ENCODE measurements around the gene TTC13. TPM values are rescaled to one million over a fixed set of nuclear protein-coding genes. Genes with fewer than 3 reads are reported as not detected.

TTC13 gene
- total RNA-seq, 1 experiment from 2014 or later, result 20.2 TPM

DNA sequence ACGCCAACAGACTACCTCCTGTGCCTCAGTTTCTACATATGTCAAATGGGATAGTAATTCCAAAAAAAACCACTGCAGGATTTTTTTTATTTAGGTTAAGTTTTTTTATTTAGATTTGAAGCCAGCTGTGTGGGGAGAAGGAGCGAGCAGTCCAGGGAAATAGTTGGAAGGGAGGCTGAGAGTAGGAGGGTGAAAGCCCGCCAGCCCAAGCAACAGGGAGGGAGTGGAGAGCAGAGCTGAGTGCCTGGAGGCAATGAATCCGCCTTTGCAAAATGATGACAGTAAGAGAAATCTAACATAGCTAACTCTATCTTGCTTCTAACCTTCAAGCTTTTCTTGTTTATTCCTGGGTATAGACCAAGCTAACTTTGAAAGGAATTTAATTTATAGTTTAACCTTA lies 94.7 kb downstream of the TTC13 start:
- no peak overlapping the region for H3K27ac ChIP-seq (ENCODE audit: low read length)
- no peaks in the 10 kb centered on the region for H3K79me2 ChIP-seq (ENCODE audit: low read length)
- H3K9me3 ChIP-seq (ENCODE audit: low read length), result 0 out of 2 replicates have a peak, but pooled peaks cover 6% of the 10 kb centered on the region
- H3K36me3 ChIP-seq (ENCODE audit: low read depth, low read length), result no peaks in the 10 kb centered on the region
- H3K4me1 ChIP-seq (ENCODE audit: insufficient read depth, low read length), result no peaks in the 10 kb centered on the region
- no peak overlapping the region for H3K4me3 ChIP-seq (ENCODE audit: low read length)
- intact Hi-C loops (cut with micrococcal nuclease), result no loop called here
- peaks cover 29% of the 10 kb centered on the region for H3K27me3 ChIP-seq (ENCODE audit: low read length)
- no peaks in the 10 kb centered on the region for H4K20me1 ChIP-seq (ENCODE audit: low read length)
- no peak for ATAC-seq
- H3K9me2 ChIP-seq (replicated peaks; ENCODE audit: low read length), result no peaks in the 10 kb centered on the region
- no peak overlapping the region for H3K9ac ChIP-seq (ENCODE audit: low read length)
- no peak overlapping the region for H3K4me2 ChIP-seq (ENCODE audit: low read length)
- ChIA-PET POLR2A (ENCODE audit: unreplicated experiment) (no interaction called here), CTCF (no interaction called here)
- DNase-seq, result no peak
- H3F3A ChIP-seq (ENCODE audit: low read length, unreplicated experiment), result no peaks in the 10 kb centered on the region
- H2AFZ ChIP-seq (ENCODE audit: low read length), result no peak overlapping the region
- TF ChIP-seq, protein P1, sequence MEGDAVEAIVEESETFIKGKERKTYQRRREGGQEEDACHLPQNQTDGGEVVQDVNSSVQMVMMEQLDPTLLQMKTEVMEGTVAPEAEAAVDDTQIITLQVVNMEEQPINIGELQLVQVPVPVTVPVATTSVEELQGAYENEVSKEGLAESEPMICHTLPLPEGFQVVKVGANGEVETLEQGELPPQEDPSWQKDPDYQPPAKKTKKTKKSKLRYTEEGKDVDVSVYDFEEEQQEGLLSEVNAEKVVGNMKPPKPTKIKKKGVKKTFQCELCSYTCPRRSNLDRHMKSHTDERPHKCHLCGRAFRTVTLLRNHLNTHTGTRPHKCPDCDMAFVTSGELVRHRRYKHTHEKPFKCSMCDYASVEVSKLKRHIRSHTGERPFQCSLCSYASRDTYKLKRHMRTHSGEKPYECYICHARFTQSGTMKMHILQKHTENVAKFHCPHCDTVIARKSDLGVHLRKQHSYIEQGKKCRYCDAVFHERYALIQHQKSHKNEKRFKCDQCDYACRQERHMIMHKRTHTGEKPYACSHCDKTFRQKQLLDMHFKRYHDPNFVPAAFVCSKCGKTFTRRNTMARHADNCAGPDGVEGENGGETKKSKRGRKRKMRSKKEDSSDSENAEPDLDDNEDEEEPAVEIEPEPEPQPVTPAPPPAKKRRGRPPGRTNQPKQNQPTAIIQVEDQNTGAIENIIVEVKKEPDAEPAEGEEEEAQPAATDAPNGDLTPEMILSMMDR (conservative IDR thresholded peaks at IDR 0.05; ENCODE audit: low read depth, low read length), result no peak
- TF ChIP-seq EZH2 (IDR thresholded peaks at IDR 0.05; ENCODE audit: low read length, unreplicated experiment) (no peak), EZH2phosphoT487 (IDR thresholded peaks at IDR 0.05; ENCODE audit: borderline replicate concordance, low read length) (no peak)
- BruUV-seq (replicated peaks), result no TSS peak

DNA sequence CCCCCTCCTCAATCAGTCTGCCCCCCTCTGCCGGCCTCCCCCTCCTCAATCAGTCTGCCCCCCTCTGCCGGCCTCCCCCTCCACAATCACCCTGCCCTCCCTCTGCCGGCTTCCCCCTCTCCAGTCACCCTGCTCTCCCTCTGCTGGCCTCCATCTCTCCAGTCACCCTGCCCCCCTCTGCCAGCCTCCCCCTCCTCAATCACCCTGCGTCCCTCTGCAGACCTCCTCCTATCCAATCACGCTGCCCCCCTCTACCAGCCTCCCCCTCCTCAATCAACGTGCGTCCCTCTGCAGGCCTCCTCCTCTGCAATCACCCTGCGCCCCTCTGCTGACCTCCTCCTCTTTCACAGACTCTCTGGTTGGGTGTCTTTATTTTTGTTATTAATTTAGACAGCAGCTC lies 98.9 kb downstream of the TTC13 start:
- Histone ChIP-seq H3K4me3 (ENCODE audit: low read length) (no peak overlapping the region), H4K20me1 (ENCODE audit: low read length) (no peaks in the 10 kb centered on the region), H3K9ac (ENCODE audit: low read length) (no peak overlapping the region), H3K4me2 (ENCODE audit: low read length) (no peak overlapping the region), H3K4me1 (ENCODE audit: insufficient read depth, low read length) (no peaks in the 10 kb centered on the region), H3K27ac (ENCODE audit: low read length) (no peak overlapping the region), H3K79me2 (ENCODE audit: low read length) (no peaks in the 10 kb centered on the region), H3K9me3 (ENCODE audit: low read length) (0 out of 2 replicates have a peak, but pooled peaks cover 6% of the 10 kb centered on the region), H3K9me2 (replicated peaks; ENCODE audit: low read length) (no peaks in the 10 kb centered on the region), H3K27me3 (ENCODE audit: low read length) (peaks cover 34% of the 10 kb centered on the region), H3F3A (ENCODE audit: low read length, unreplicated experiment) (no peaks in the 10 kb centered on the region), H2AFZ (ENCODE audit: low read length) (no peak overlapping the region), H3K36me3 (ENCODE audit: low read depth, low read length) (no peaks in the 10 kb centered on the region)
- intact Hi-C loops (cut with micrococcal nuclease), result no loop called here
- POLR2A ChIA-PET (ENCODE audit: unreplicated experiment), result no interaction called here
- CTCF ChIA-PET, result no interaction called here
- ATAC-seq, result no peak
- TF ChIP-seq EZH2phosphoT487 (IDR thresholded peaks at IDR 0.05; ENCODE audit: borderline replicate concordance, low read length) (no peak), EZH2 (IDR thresholded peaks at IDR 0.05; ENCODE audit: low read length, unreplicated experiment) (no peak)
- TF ChIP-seq, protein P1 (conservative IDR thresholded peaks at IDR 0.05; ENCODE audit: low read depth, low read length), result no peak
- DNase-seq, result no peak
- no TSS peak for BruUV-seq (replicated peaks)

DNA sequence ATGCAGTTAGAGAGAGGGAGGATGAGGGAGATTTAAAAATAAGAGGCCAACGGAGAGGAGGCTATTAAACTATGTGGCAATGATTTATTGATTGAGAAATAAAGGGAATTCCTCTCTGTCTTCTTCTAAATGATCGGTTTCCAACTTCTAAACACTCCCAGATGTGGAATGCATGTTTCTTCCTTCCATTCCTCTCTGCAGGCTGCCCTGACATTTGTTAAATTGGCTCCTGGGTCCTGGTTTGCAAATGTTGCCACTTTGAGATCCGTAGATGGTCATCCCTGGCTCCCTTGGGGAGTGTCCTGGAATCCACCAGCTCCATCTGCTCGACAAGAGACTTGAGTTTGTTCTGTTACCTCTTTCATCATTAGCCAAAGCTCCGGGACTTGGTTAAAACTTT lies 100.1 kb downstream of the TTC13 start:
- Histone ChIP-seq H3K27ac (ENCODE audit: low read length) (no peak overlapping the region), H3F3A (ENCODE audit: low read length, unreplicated experiment) (no peaks in the 10 kb centered on the region), H3K9me3 (ENCODE audit: low read length) (no peaks in the 10 kb centered on the region), H2AFZ (ENCODE audit: low read length) (no peak overlapping the region), H3K9ac (ENCODE audit: low read length) (no peak overlapping the region), H3K36me3 (ENCODE audit: low read depth, low read length) (no peaks in the 10 kb centered on the region), H3K27me3 (ENCODE audit: low read length) (peaks cover 31% of the 10 kb centered on the region), H3K4me2 (ENCODE audit: low read length) (no peak overlapping the region), H3K4me1 (ENCODE audit: insufficient read depth, low read length) (no peaks in the 10 kb centered on the region), H4K20me1 (ENCODE audit: low read length) (no peaks in the 10 kb centered on the region), H3K4me3 (ENCODE audit: low read length) (no peak overlapping the region), H3K79me2 (ENCODE audit: low read length) (no peaks in the 10 kb centered on the region), H3K9me2 (replicated peaks; ENCODE audit: low read length) (no peaks in the 10 kb centered on the region)
- BruUV-seq (replicated peaks), result no TSS peak
- TF ChIP-seq EZH2phosphoT487 (IDR thresholded peaks at IDR 0.05; ENCODE audit: borderline replicate concordance, low read length) (no peak), EZH2 (IDR thresholded peaks at IDR 0.05; ENCODE audit: low read length, unreplicated experiment) (no peak)
- TF ChIP-seq, protein P1 (conservative IDR thresholded peaks at IDR 0.05; ENCODE audit: low read depth, low read length), result no peak
- ATAC-seq (no peak), DNase-seq (no peak)
- intact Hi-C loops (cut with micrococcal nuclease), result no loop called here
- POLR2A ChIA-PET (ENCODE audit: unreplicated experiment), result no interaction called here
- CTCF ChIA-PET, result no interaction called here
